HG02610 (cell line): ENCODE results near the gene ANKRD23.
"Not testable (repeated sequence)": the region's sequence is repeated elsewhere in the genome, so short reads cannot be mapped to it uniquely, and the experiment has no call there.

Experiments
- ATAC-seq: cut with Tn5 transposase; IDR thresholded peaks from one replicate; pipeline ENCODE4 v1.9.1; 2021; ENCODE audit warnings: mild to moderate bottlenecking, moderate library complexity; ENCODE audit not compliant: unreplicated experiment

The ANKRD23 gene

GRCh38 chr2:96843538-96844268, at the start of gene ANKRD23:
Gene ANKRD23 (minus strand): TSS chr2:96844021. CDS start chr2:96843992, 29 bp downstream.
- ATAC-seq, result no peak

- ATAC-seq, result no peak
These were observed 47.9 kb upstream of the ANKRD23 start for GRCh38 chr2:96891591-96892333.

- ATAC-seq, result no peak
These were observed 47.0 kb upstream of the ANKRD23 start for GRCh38 chr2:96890726-96891385.

- no peak for ATAC-seq
These were observed 46.4 kb upstream of the ANKRD23 start for GRCh38 chr2:96890252-96890651.

GRCh38 chr2:96889502-96889901, 45.7 kb upstream of the ANKRD23 start:
- ATAC-seq, result not testable (repeated sequence)

GRCh38 chr2:96888072-96889011, 44.5 kb upstream of the ANKRD23 start:
- no peak for ATAC-seq

GRCh38 chr2:96887493-96888012, 43.7 kb upstream of the ANKRD23 start:
- ATAC-seq, result no peak

GRCh38 chr2:96885432-96886347, 41.9 kb upstream of the ANKRD23 start:
- no peak for ATAC-seq

GRCh38 chr2:96884299-96885094, 40.7 kb upstream of the ANKRD23 start:
- ATAC-seq, result no peak

- ATAC-seq, result no peak
These were observed 39.5 kb upstream of the ANKRD23 start for GRCh38 chr2:96883306-96883705.

GRCh38 chr2:96882906-96883305, 39.1 kb upstream of the ANKRD23 start:
- ATAC-seq, result no peak

GRCh38 chr2:96882230-96882629, 38.4 kb upstream of the ANKRD23 start:
- ATAC-seq, result no peak

- ATAC-seq, result no peak
These were observed 37.8 kb upstream of the ANKRD23 start for GRCh38 chr2:96881349-96882195.

- no peak for ATAC-seq
These were observed 37.1 kb upstream of the ANKRD23 start for GRCh38 chr2:96880891-96881273.

GRCh38 chr2:96879545-96880040, 35.8 kb upstream of the ANKRD23 start:
- ATAC-seq, result no peak

GRCh38 chr2:96878796-96879544, 35.1 kb upstream of the ANKRD23 start:
- no peak for ATAC-seq

GRCh38 chr2:96878171-96878570, 34.4 kb upstream of the ANKRD23 start:
- no peak for ATAC-seq
